M059J (cell line): ENCODE measurements around the gene SHE. TPM values are rescaled to one million over a fixed set of nuclear protein-coding genes. Genes with fewer than 3 reads are reported as not detected.

Experiments used
- DNase-seq: peaks from one replicate; pipeline ENCODE4 v3.0.0-alpha.2; 2012; ENCODE audit warnings: low read depth
- total RNA-seq: library from RNA; depleted of rRNA; stranded (reverse); fragments of >200 nt; shearing (Covaris generic); gene quantifications from 2 replicates; pipeline ENCODE4 v1.2.3, GENCODE V29; 2014

The SHE gene
- total RNA-seq, 1 experiment from 2014 or later = not detected

GRCh38 chr1:154446789-154447188 lies 55.4 kb downstream of the SHE start:
- DNase-seq = no peak

GRCh38 chr1:154446292-154446691 lies 55.9 kb downstream of the SHE start:
- DNase-seq = peak; percentile 85

GRCh38 chr1:154445040-154445472 lies 57.2 kb downstream of the SHE start:
- DNase-seq = peak; percentile 98

- no peak for DNase-seq
Observed at GRCh38 chr1:154443274-154444013, 58.8 kb downstream of the SHE start.

- peak; percentile 54 for DNase-seq
Observed at GRCh38 chr1:154442006-154442740, 60.0 kb downstream of the SHE start.

- no peak for DNase-seq
Observed at GRCh38 chr1:154441241-154441888, 60.8 kb downstream of the SHE start.

- DNase-seq = no peak
Observed at GRCh38 chr1:154440036-154440804, 62.0 kb downstream of the SHE start.

GRCh38 chr1:154436433-154436832 lies 65.8 kb downstream of the SHE start:
- no peak for DNase-seq

GRCh38 chr1:154435599-154436200 lies 66.5 kb downstream of the SHE start:
- DNase-seq = no peak

GRCh38 chr1:154434346-154435085 lies 67.7 kb downstream of the SHE start:
- no peak for DNase-seq

GRCh38 chr1:154433161-154433764 lies 68.9 kb downstream of the SHE start:
- DNase-seq = peak; percentile 26

- DNase-seq = peak; percentile 98
Observed at GRCh38 chr1:154431586-154432373, 70.4 kb downstream of the SHE start.

- no peak for DNase-seq
Observed at GRCh38 chr1:154430903-154431302, 71.3 kb downstream of the SHE start.

- no peak for DNase-seq
Observed at GRCh38 chr1:154429841-154430611, 72.2 kb downstream of the SHE start.
